ENCODE results near the gene ECE1.

The ECE1 gene

GRCh38 chr1:21270086-21270689, 20.1 kb downstream of the ECE1 start:
- CTCF ChIA-PET: interaction anchor here (0.5 to 3.7 kb wide), 37 partner anchors 8 to 526 kb away, joined by 3 to 74 read pairs (median 4); no protein-coding TSS in a partner anchor
- TF ChIP-seq LEF1 (IDR thresholded peaks at IDR 0.05; ENCODE audit: borderline replicate concordance) (no peak), SUZ12 (IDR thresholded peaks at IDR 0.05) (no peak), FOXK2 (IDR thresholded peaks at IDR 0.05) (no peak), FOXA1 (IDR thresholded peaks at IDR 0.05) (no peak), CTBP1 (IDR thresholded peaks at IDR 0.05; ENCODE audit: borderline replicate concordance) (no peak), ZNF384 (IDR thresholded peaks at IDR 0.05) (no peak), NFRKB (IDR thresholded peaks at IDR 0.05) (no peak), TARDBP (IDR thresholded peaks at IDR 0.05) (no peak), SP1 (IDR thresholded peaks at IDR 0.05) (no peak), ELF4 (IDR thresholded peaks at IDR 0.05) (no peak), BHLHE40 (IDR thresholded peaks at IDR 0.05; ENCODE audit: borderline replicate concordance) (no peak), HDGF (IDR thresholded peaks at IDR 0.05; ENCODE audit: borderline replicate concordance) (no peak), L3MBTL2 (conservative IDR thresholded peaks at IDR 0.05) (no peak)
- peak; percentile 86 for DNase-seq (ENCODE audit: extremely low spot score)
- POLR2A ChIA-PET: interaction anchor here (1.5 kb wide), 1 partner anchor 10 kb away, joined by 5 read pairs; no protein-coding TSS in a partner anchor

- ChIA-PET POLR2A (interaction anchor here (1.5 kb wide), 1 partner anchor 10 kb away, joined by 5 read pairs; no protein-coding TSS in a partner anchor), CTCF (interaction anchor here (0.5 to 3.7 kb wide), 20 partner anchors 11 to 527 kb away, joined by 3 to 74 read pairs (median 6); no protein-coding TSS in a partner anchor)
- TF ChIP-seq L3MBTL2 (conservative IDR thresholded peaks at IDR 0.05) (no peak), NFRKB (IDR thresholded peaks at IDR 0.05) (no peak), HDGF (IDR thresholded peaks at IDR 0.05; ENCODE audit: borderline replicate concordance) (no peak), FOXK2 (IDR thresholded peaks at IDR 0.05) (no peak), ZNF384 (IDR thresholded peaks at IDR 0.05) (no peak), SUZ12 (IDR thresholded peaks at IDR 0.05) (no peak), FOXA1 (IDR thresholded peaks at IDR 0.05) (no peak), TARDBP (IDR thresholded peaks at IDR 0.05) (no peak)
- DNase-seq (ENCODE audit: extremely low spot score): no peak
Measured at GRCh38 chr1:21269461-21270085, 20.7 kb downstream of the ECE1 start.

- TF ChIP-seq HDGF (IDR thresholded peaks at IDR 0.05; ENCODE audit: borderline replicate concordance): no peak
- TF ChIP-seq LEF1 (IDR thresholded peaks at IDR 0.05; ENCODE audit: borderline replicate concordance): no peak
- no peak for TF ChIP-seq L3MBTL2 (conservative IDR thresholded peaks at IDR 0.05)
- TF ChIP-seq ZNF384 (IDR thresholded peaks at IDR 0.05): no peak
- ChIA-PET POLR2A (no interaction called here), CTCF (interaction anchor here (1.0 to 3.7 kb wide), 4 partner anchors 10 to 100 kb away, joined by 5 to 74 read pairs (median 24); no protein-coding TSS in a partner anchor)
- DNase-seq (ENCODE audit: extremely low spot score): no peak
Measured at GRCh38 chr1:21268281-21269239, 21.7 kb downstream of the ECE1 start.

GRCh38 chr1:21267191-21268077, 22.8 kb downstream of the ECE1 start:
- ChIA-PET CTCF (no interaction called here), POLR2A (no interaction called here)
- TF ChIP-seq ELF4 (IDR thresholded peaks at IDR 0.05) (no peak), L3MBTL2 (conservative IDR thresholded peaks at IDR 0.05) (no peak), BHLHE40 (IDR thresholded peaks at IDR 0.05; ENCODE audit: borderline replicate concordance) (no peak), FOXA1 (IDR thresholded peaks at IDR 0.05) (no peak), ZNF384 (IDR thresholded peaks at IDR 0.05) (no peak), SUZ12 (IDR thresholded peaks at IDR 0.05) (no peak), ARNT (IDR thresholded peaks at IDR 0.05) (no peak), FOXK2 (IDR thresholded peaks at IDR 0.05) (no peak), TARDBP (IDR thresholded peaks at IDR 0.05) (no peak), HDGF (IDR thresholded peaks at IDR 0.05; ENCODE audit: borderline replicate concordance) (no peak), SP1 (IDR thresholded peaks at IDR 0.05) (no peak), NFRKB (IDR thresholded peaks at IDR 0.05) (no peak), PKNOX1 (IDR thresholded peaks at IDR 0.05) (no peak), CTBP1 (IDR thresholded peaks at IDR 0.05; ENCODE audit: borderline replicate concordance) (no peak), LEF1 (IDR thresholded peaks at IDR 0.05; ENCODE audit: borderline replicate concordance) (no peak), FOXM1 (IDR thresholded peaks at IDR 0.05; ENCODE audit: borderline replicate concordance) (no peak)
- DNase-seq (ENCODE audit: extremely low spot score): no peak

GRCh38 chr1:21266119-21266774, 24.0 kb downstream of the ECE1 start:
- no peak for DNase-seq (ENCODE audit: extremely low spot score)
- ChIA-PET CTCF (no interaction called here), POLR2A (no interaction called here)
- TF ChIP-seq NFRKB (IDR thresholded peaks at IDR 0.05): no peak
- no peak for TF ChIP-seq CTBP1 (IDR thresholded peaks at IDR 0.05; ENCODE audit: borderline replicate concordance)
- TF ChIP-seq SP1 (IDR thresholded peaks at IDR 0.05): no peak
- TF ChIP-seq ZNF384 (IDR thresholded peaks at IDR 0.05): no peak
- no peak for TF ChIP-seq ELF4 (IDR thresholded peaks at IDR 0.05)

GRCh38 chr1:21265644-21266043, 24.6 kb downstream of the ECE1 start:
- no peak for DNase-seq (ENCODE audit: extremely low spot score)
- ChIA-PET POLR2A (no interaction called here), CTCF (no interaction called here)
- no peak for TF ChIP-seq HDGF (IDR thresholded peaks at IDR 0.05; ENCODE audit: borderline replicate concordance)
- TF ChIP-seq FOXM1 (IDR thresholded peaks at IDR 0.05; ENCODE audit: borderline replicate concordance): no peak
- no peak for TF ChIP-seq FOXK2 (IDR thresholded peaks at IDR 0.05)
- TF ChIP-seq PKNOX1 (IDR thresholded peaks at IDR 0.05): no peak
- no peak for TF ChIP-seq LEF1 (IDR thresholded peaks at IDR 0.05; ENCODE audit: borderline replicate concordance)
- TF ChIP-seq CTBP1 (IDR thresholded peaks at IDR 0.05; ENCODE audit: borderline replicate concordance): no peak
- TF ChIP-seq NFRKB (IDR thresholded peaks at IDR 0.05): no peak
- TF ChIP-seq BHLHE40 (IDR thresholded peaks at IDR 0.05; ENCODE audit: borderline replicate concordance): no peak
- no peak for TF ChIP-seq SP1 (IDR thresholded peaks at IDR 0.05)
- no peak for TF ChIP-seq L3MBTL2 (conservative IDR thresholded peaks at IDR 0.05)
- TF ChIP-seq ELF4 (IDR thresholded peaks at IDR 0.05): no peak
- TF ChIP-seq SUZ12 (IDR thresholded peaks at IDR 0.05): no peak
- TF ChIP-seq ARNT (IDR thresholded peaks at IDR 0.05): no peak

Measured in HEK293T (cell line).